SH-SY5Y (cell line): ENCODE data around the gene KSR1.

Experiments
- GATA2 ChIP-seq: IDR thresholded peaks from 2 replicates; pipeline ENCODE4 v1.6.1; 2011; ENCODE audit warnings: mild to moderate bottlenecking, low read depth, low read length
- GATA3 ChIP-seq: IDR thresholded peaks from 2 replicates; pipeline ENCODE4 v1.6.1; 2011; ENCODE audit warnings: low read depth, mild to moderate bottlenecking, low read length, moderate library complexity

GRCh38 chr17:27522028-27522635 lies 65.9 kb downstream of the KSR1 start:
- TF ChIP-seq GATA2 (no peak), GATA3 (no peak)
